ENCODE results near the gene HIPK3.

- TF ChIP-seq CTCF (IDR thresholded peaks at IDR 0.05 in 4 of 5, conservative IDR thresholded peaks at IDR 0.05 in 1 of 5), result no peak
- TF ChIP-seq POLR2A (IDR thresholded peaks at IDR 0.05), result no peak
Observed at GRCh38 chr11:33237039-33237597, 20.1 kb upstream of the HIPK3 start.

Data from gastrocnemius medialis (tissue), 4 donors.